ENCODE measurements around the gene NINL.

The NINL gene

GRCh38 chr20:25464501-25465242 lies 120.7 kb downstream of the NINL start:
- no peak for DNase-seq
- Histone ChIP-seq H2AK5ac (ENCODE audit: low read length) (no peak overlapping the region), H3K4ac (ENCODE audit: low read depth, low read length) (no peak overlapping the region), H3K4me2 (ENCODE audit: low read length) (no peak overlapping the region), H3K79me2 (ENCODE audit: control insufficient read depth, insufficient read depth, low read length) (no peaks in the 10 kb centered on the region), H3K9ac (ENCODE audit: low read length) (no peak overlapping the region), H3K4me3 (ENCODE audit: low read length) (no peak overlapping the region), H3K56ac (ENCODE audit: low read length) (no peak overlapping the region), H3K4me1 (ENCODE audit: control insufficient read depth, low read depth, low read length) (no peaks in the 10 kb centered on the region), H2BK120ac (ENCODE audit: low read depth, low read length) (no peak overlapping the region), H3K79me1 (ENCODE audit: low read length) (peaks cover 2% of the 10 kb centered on the region), H3K18ac (ENCODE audit: low read length) (no peak overlapping the region), H4K5ac (ENCODE audit: low read length) (no peak overlapping the region), H2BK15ac (replicated peaks; ENCODE audit: low read depth) (no peak overlapping the region), H3K36me3 (ENCODE audit: control insufficient read depth, insufficient read depth, low read length) (peaks cover 22% of the 10 kb centered on the region), H3K23ac (ENCODE audit: low read length) (no peak overlapping the region), H4K8ac (ENCODE audit: low read depth, low read length) (no peak overlapping the region), H3K27ac (ENCODE audit: low read depth, low read length) (no peak overlapping the region), H2BK5ac (ENCODE audit: low read length) (no peak overlapping the region), H3K27me3 (ENCODE audit: insufficient read depth, low read length, poor library complexity) (no peaks in the 10 kb centered on the region)
- WGBS (ENCODE audit: extremely low coverage, insufficient coverage, low lambda C conversion rate), result no CpG with 5 or more reads among the region's 13 CpGs

DNA sequence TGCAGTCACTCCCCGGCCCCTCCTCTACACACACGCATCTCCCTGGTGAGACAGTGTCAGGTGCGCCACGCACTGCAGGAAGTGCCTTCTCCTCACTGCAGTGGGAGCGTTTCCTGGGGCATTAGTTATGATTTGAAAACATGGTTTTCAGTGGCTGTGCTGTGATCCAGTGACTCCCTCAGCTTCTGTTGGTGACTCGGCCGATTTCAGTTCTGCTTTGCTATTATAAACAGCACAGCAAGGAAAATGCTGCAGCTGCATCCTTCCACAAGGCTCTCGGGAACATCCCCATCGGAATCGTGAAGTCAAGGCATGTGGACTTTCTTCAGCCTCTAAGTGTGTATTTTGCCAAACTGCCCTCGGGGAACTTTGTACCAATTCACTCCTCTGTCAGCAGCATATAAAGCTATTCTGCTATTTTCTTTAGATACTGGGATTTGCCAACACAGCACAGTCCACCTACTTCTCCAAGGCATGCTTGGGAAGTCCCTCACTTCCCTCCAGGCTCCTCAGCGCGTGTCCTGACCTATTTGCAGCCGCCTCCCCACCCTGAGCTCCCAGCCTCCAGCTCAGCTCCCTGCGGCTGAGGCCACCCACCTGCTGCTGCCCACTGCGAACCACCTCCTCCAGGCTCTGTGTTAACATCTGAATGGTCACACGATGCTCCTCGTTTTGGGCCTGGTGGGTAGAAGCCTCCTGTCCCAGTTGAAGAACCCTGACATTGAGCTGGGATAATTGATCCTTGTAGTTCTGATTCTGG lies 123.4 kb downstream of the NINL start:
- H4K8ac ChIP-seq (ENCODE audit: low read depth, low read length), result no peak overlapping the region
- no peak for DNase-seq
- no peak overlapping the region for H3K27ac ChIP-seq (ENCODE audit: low read depth, low read length)
- no peak overlapping the region for H2BK5ac ChIP-seq (ENCODE audit: low read length)
- H2AK5ac ChIP-seq (ENCODE audit: low read length), result no peak overlapping the region
- no peak overlapping the region for H3K18ac ChIP-seq (ENCODE audit: low read length)
- no peaks in the 10 kb centered on the region for H3K4me1 ChIP-seq (ENCODE audit: control insufficient read depth, low read depth, low read length)
- H4K5ac ChIP-seq (ENCODE audit: low read length), result no peak overlapping the region
- peaks cover 20% of the 10 kb centered on the region for H3K36me3 ChIP-seq (ENCODE audit: control insufficient read depth, insufficient read depth, low read length)
- H3K56ac ChIP-seq (ENCODE audit: low read length), result no peak overlapping the region
- H2BK15ac ChIP-seq (replicated peaks; ENCODE audit: low read depth), result no peak overlapping the region
- no peak overlapping the region for H2BK120ac ChIP-seq (ENCODE audit: low read depth, low read length)
- no peak overlapping the region for H3K9ac ChIP-seq (ENCODE audit: low read length)
- H3K79me1 ChIP-seq (ENCODE audit: low read length), result no peaks in the 10 kb centered on the region
- no CpG with 5 or more reads among the region's 18 CpGs for WGBS (ENCODE audit: extremely low coverage, insufficient coverage, low lambda C conversion rate)
- no peaks in the 10 kb centered on the region for H3K79me2 ChIP-seq (ENCODE audit: control insufficient read depth, insufficient read depth, low read length)
- no peak overlapping the region for H3K4me2 ChIP-seq (ENCODE audit: low read length)
- no peaks in the 10 kb centered on the region for H3K27me3 ChIP-seq (ENCODE audit: insufficient read depth, low read length, poor library complexity)
- no peak overlapping the region for H3K4me3 ChIP-seq (ENCODE audit: low read length)
- H3K4ac ChIP-seq (ENCODE audit: low read depth, low read length), result no peak overlapping the region
- H3K23ac ChIP-seq (ENCODE audit: low read length), result no peak overlapping the region

DNA sequence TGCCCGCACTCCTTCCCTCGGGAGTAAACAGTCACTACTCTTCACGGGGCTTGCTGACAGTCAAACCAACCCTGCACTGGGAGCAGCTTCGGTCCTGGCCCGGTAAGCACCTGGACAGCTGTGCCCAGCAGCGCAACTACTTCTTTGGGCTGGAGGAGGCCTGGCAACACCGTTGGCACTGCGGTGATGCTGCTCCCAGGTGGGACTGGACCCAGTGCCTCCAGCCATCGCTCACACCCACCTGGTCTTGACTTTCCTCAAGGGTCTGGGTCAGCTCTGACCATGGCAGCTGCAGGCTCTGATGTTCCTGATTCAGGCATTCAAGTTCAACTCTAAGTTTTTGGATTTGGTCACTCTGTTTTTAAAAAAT lies 124.1 kb downstream of the NINL start:
- H3K27me3 ChIP-seq (ENCODE audit: insufficient read depth, low read length, poor library complexity), result no peaks in the 10 kb centered on the region
- H3K23ac ChIP-seq (ENCODE audit: low read length), result no peak overlapping the region
- peaks cover 18% of the 10 kb centered on the region for H3K36me3 ChIP-seq (ENCODE audit: control insufficient read depth, insufficient read depth, low read length)
- H4K5ac ChIP-seq (ENCODE audit: low read length), result no peak overlapping the region
- H2AK5ac ChIP-seq (ENCODE audit: low read length), result no peak overlapping the region
- H4K8ac ChIP-seq (ENCODE audit: low read depth, low read length), result no peak overlapping the region
- DNase-seq, result no peak
- no peaks in the 10 kb centered on the region for H3K4me1 ChIP-seq (ENCODE audit: control insufficient read depth, low read depth, low read length)
- H3K9ac ChIP-seq (ENCODE audit: low read length), result no peak overlapping the region
- no peak overlapping the region for H2BK15ac ChIP-seq (replicated peaks; ENCODE audit: low read depth)
- no peak overlapping the region for H3K27ac ChIP-seq (ENCODE audit: low read depth, low read length)
- H3K56ac ChIP-seq (ENCODE audit: low read length), result no peak overlapping the region
- no peak overlapping the region for H2BK5ac ChIP-seq (ENCODE audit: low read length)
- no peak overlapping the region for H3K4me3 ChIP-seq (ENCODE audit: low read length)
- no peaks in the 10 kb centered on the region for H3K79me2 ChIP-seq (ENCODE audit: control insufficient read depth, insufficient read depth, low read length)
- WGBS (ENCODE audit: extremely low coverage, insufficient coverage, low lambda C conversion rate), result no CpG with 5 or more reads among the region's 9 CpGs
- no peaks in the 10 kb centered on the region for H3K79me1 ChIP-seq (ENCODE audit: low read length)
- no peak overlapping the region for H2BK120ac ChIP-seq (ENCODE audit: low read depth, low read length)
- no peak overlapping the region for H3K4ac ChIP-seq (ENCODE audit: low read depth, low read length)
- no peak overlapping the region for H3K4me2 ChIP-seq (ENCODE audit: low read length)
- H3K18ac ChIP-seq (ENCODE audit: low read length), result no peak overlapping the region

- H3K4me1 ChIP-seq (ENCODE audit: control insufficient read depth, low read depth, low read length), result no peaks in the 10 kb centered on the region
Measured at GRCh38 chr20:25460566-25461280, 124.6 kb downstream of the NINL start.

DNA sequence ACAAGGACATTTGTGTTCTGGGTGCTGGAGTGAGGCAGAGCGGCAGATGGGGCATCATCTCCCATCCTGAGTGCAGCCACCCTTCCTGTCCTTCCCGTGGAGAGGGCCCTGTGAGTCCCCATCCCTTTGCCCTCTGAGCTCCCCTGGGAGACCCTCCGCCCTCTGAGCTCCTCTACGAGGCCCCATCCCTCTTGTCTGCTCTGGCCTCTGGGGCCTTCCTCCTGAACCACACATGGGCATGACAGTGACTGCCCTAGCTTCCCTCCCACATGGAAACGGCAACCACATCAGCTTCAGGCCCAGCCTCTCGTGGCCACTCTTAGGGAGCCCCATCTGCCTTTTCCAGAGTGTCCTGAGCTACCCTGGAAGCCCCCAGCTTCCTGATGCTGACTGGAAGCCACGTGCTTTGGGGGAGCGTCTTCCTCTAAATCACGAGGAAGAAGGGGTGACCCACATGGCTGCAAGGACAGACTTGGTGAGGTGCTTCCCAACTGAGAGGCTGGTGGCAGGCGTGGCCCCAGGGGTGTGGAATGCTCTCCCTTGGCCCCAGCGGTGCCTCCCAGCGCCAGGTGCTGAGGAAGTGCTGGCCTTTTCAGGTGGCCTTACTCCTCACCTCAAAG lies 125.3 kb downstream of the NINL start:
- Histone ChIP-seq H3K56ac (ENCODE audit: low read length) (no peak overlapping the region), H3K4me2 (ENCODE audit: low read length) (no peak overlapping the region), H2BK5ac (ENCODE audit: low read length) (no peak overlapping the region), H3K27ac (ENCODE audit: low read depth, low read length) (no peak overlapping the region), H4K5ac (ENCODE audit: low read length) (no peak overlapping the region), H2BK15ac (replicated peaks; ENCODE audit: low read depth) (no peak overlapping the region), H4K8ac (ENCODE audit: low read depth, low read length) (no peak overlapping the region), H3K79me2 (ENCODE audit: control insufficient read depth, insufficient read depth, low read length) (no peaks in the 10 kb centered on the region), H3K4me3 (ENCODE audit: low read length) (no peak overlapping the region), H2AK5ac (ENCODE audit: low read length) (no peak overlapping the region), H3K4ac (ENCODE audit: low read depth, low read length) (no peak overlapping the region), H3K18ac (ENCODE audit: low read length) (no peak overlapping the region), H2BK120ac (ENCODE audit: low read depth, low read length) (no peak overlapping the region), H3K27me3 (ENCODE audit: insufficient read depth, low read length, poor library complexity) (no peaks in the 10 kb centered on the region), H3K79me1 (ENCODE audit: low read length) (no peaks in the 10 kb centered on the region), H3K23ac (ENCODE audit: low read length) (no peak overlapping the region), H3K4me1 (ENCODE audit: control insufficient read depth, low read depth, low read length) (no peaks in the 10 kb centered on the region), H3K36me3 (ENCODE audit: control insufficient read depth, insufficient read depth, low read length) (peaks cover 19% of the 10 kb centered on the region), H3K9ac (ENCODE audit: low read length) (no peak overlapping the region)
- WGBS (ENCODE audit: extremely low coverage, insufficient coverage, low lambda C conversion rate), result no CpG with 5 or more reads among the region's 12 CpGs
- no peak for DNase-seq

More at GRCh38 chr20:25460566-25461280, 124.6 kb downstream of the NINL start:
- DNase-seq, result no peak
- no peak overlapping the region for H2BK120ac ChIP-seq (ENCODE audit: low read depth, low read length)
- no peak overlapping the region for H4K8ac ChIP-seq (ENCODE audit: low read depth, low read length)
- no peak overlapping the region for H3K9ac ChIP-seq (ENCODE audit: low read length)
- H2AK5ac ChIP-seq (ENCODE audit: low read length), result no peak overlapping the region
- no peak overlapping the region for H3K23ac ChIP-seq (ENCODE audit: low read length)
- H3K27me3 ChIP-seq (ENCODE audit: insufficient read depth, low read length, poor library complexity), result no peaks in the 10 kb centered on the region
- no peak overlapping the region for H3K4me2 ChIP-seq (ENCODE audit: low read length)
- WGBS (ENCODE audit: extremely low coverage, insufficient coverage, low lambda C conversion rate), result no CpG with 5 or more reads among the region's 19 CpGs
- no peak overlapping the region for H4K5ac ChIP-seq (ENCODE audit: low read length)
- H3K79me1 ChIP-seq (ENCODE audit: low read length), result no peaks in the 10 kb centered on the region
- H2BK5ac ChIP-seq (ENCODE audit: low read length), result no peak overlapping the region
- no peak overlapping the region for H2BK15ac ChIP-seq (replicated peaks; ENCODE audit: low read depth)
- H3K27ac ChIP-seq (ENCODE audit: low read depth, low read length), result no peak overlapping the region
- no peak overlapping the region for H3K56ac ChIP-seq (ENCODE audit: low read length)
- H3K4ac ChIP-seq (ENCODE audit: low read depth, low read length), result no peak overlapping the region
- no peak overlapping the region for H3K18ac ChIP-seq (ENCODE audit: low read length)
- peaks cover 18% of the 10 kb centered on the region for H3K36me3 ChIP-seq (ENCODE audit: control insufficient read depth, insufficient read depth, low read length)
- no peak overlapping the region for H3K4me3 ChIP-seq (ENCODE audit: low read length)
- H3K79me2 ChIP-seq (ENCODE audit: control insufficient read depth, insufficient read depth, low read length), result no peaks in the 10 kb centered on the region

All from mesendoderm (in vitro differentiated cells).